Fibroblast of lung (primary cell): ENCODE results near the gene DPP6. TPM values are rescaled to one million over a fixed set of nuclear protein-coding genes. Genes with fewer than 3 reads are reported as not detected.

Source experiments
- DNase-seq, 2 donors: peaks; one replicate each; pipeline versions ENCODE4 v3.0.0 to v3.0.0-alpha.2; 2010; ENCODE audit warnings: low read depth in 2 of 2
- H2AFZ ChIP-seq: 2 replicates; pipeline ENCODE4 v1.5.1; 2012; ENCODE audit warnings: low read length, control low read depth, inconsistent platforms
- H3K27ac ChIP-seq: 2 replicates; pipeline ENCODE4 v1.5.1; 2011; ENCODE audit warnings: low read length, control low read depth; ENCODE audit not compliant: insufficient read depth
- H3K27me3 ChIP-seq: 2 replicates; pipeline ENCODE4 v1.5.1; 2011; ENCODE audit warnings: mild to moderate bottlenecking, low read length; ENCODE audit not compliant: control insufficient read depth, insufficient read depth
- H3K36me3 ChIP-seq: 2 replicates; pipeline ENCODE4 v1.5.1; 2011; ENCODE audit warnings: low read length; ENCODE audit not compliant: control insufficient read depth, insufficient read depth
- H3K4me1 ChIP-seq: 2 replicates; pipeline ENCODE4 v1.5.1; 2011; ENCODE audit warnings: low read length; ENCODE audit not compliant: control insufficient read depth, insufficient read depth; ENCODE audit errors: extremely low read depth
- H3K4me2 ChIP-seq: 2 replicates; pipeline ENCODE4 v1.5.1; 2011; ENCODE audit warnings: low read length, control low read depth; ENCODE audit not compliant: insufficient read depth; ENCODE audit errors: extremely low read depth
- H3K4me3 ChIP-seq, 4 experiments: fragments of 200-600 bp in 1 of 4; sonication (generic) in 1 of 4; replicated peaks in 1 of 4; 2 replicates each; pipeline ENCODE4 v1.5.1; 2011 to 2016; ENCODE audit warnings: low read length in 4 of 4, low read depth in 3 of 4, mild to moderate bottlenecking in 3 of 4, control low read depth in 2 of 4, inconsistent platforms in 1 of 4, mixed read lengths in 1 of 4; ENCODE audit not compliant: insufficient read depth in 1 of 4; ENCODE audit errors: control extremely low read depth in 1 of 4
- H3K79me2 ChIP-seq: 2 replicates; pipeline ENCODE4 v1.5.1; 2012; ENCODE audit warnings: mild to moderate bottlenecking, low read length, inconsistent platforms; ENCODE audit not compliant: control insufficient read depth, insufficient read depth
- H3K9ac ChIP-seq: 2 replicates; pipeline ENCODE4 v1.5.1; 2011; ENCODE audit warnings: mild to moderate bottlenecking, low read length, control low read depth; ENCODE audit not compliant: insufficient read depth
- H3K9me3 ChIP-seq: 2 replicates; pipeline ENCODE4 v1.5.1; 2012; ENCODE audit warnings: low read depth, low read length; ENCODE audit not compliant: control insufficient read depth, insufficient read depth
- H4K20me1 ChIP-seq: 2 replicates; pipeline ENCODE4 v1.5.1; 2011; ENCODE audit warnings: low read length; ENCODE audit not compliant: control insufficient read depth, insufficient read depth; ENCODE audit errors: extremely low read depth
- CTCF ChIP-seq, 2 donors: IDR thresholded peaks in 1 of 2; conservative IDR thresholded peaks in 1 of 2; 1 replicate in 1 of 2; 2 replicates in 1 of 2; pipeline ENCODE4 v1.5.1; 2011 to 2012; ENCODE audit warnings: low read length in 2 of 2, control low read depth in 1 of 2, inconsistent platforms in 1 of 2, low read depth in 1 of 2, mild to moderate bottlenecking in 1 of 2
- EZH2 ChIP-seq: IDR thresholded peaks from 2 replicates; pipeline ENCODE4 v1.5.1; 2012; ENCODE audit warnings: low read length, control low read depth, mild to moderate bottlenecking; ENCODE audit errors: missing control alignments
- polyA plus RNA-seq, 2 donors: library from polyadenylated mRNA; depleted of rRNA in 1 of 2; stranded (reverse) in 1 of 2; unstranded in 1 of 2; fragments of >200 nt; gene quantifications; 2 replicates each; pipeline ENCODE4 v1.2.1, GENCODE V29; 2011 to 2012; ENCODE audit warnings: missing spikeins in 1 of 2
- total RNA-seq: library from RNA; depleted of rRNA; stranded (reverse); fragments of >200 nt; gene quantifications from 2 replicates; pipeline ENCODE4 v1.2.1, GENCODE V29; 2014

The DPP6 gene
- total and polyA plus RNA-seq, 2 donors (not counting 1 experiment from before 2014, with no cell fraction given) = not detected

DNA sequence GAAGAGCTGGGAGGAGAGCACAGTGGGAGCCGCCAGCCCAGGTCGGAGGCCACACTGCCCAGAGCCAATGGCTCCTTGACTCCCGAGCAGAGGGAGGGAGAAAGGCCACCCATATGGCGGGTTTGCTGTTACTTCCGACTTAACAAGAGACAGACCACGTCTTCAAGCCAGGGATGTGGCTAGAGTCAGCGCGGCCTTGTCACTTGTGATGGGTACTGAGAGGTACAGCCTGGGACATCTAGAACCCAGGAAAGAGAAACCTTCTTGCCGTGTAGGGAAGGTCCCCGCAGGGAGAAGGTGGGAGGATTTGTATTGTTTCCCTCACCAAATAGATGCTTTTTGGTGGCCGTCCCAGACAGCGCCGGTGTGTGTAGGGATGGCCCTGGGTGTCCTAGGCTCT lies 823.1 kb downstream of the DPP6 start:
- no peak overlapping the region for H3K4me2 ChIP-seq
- H3K36me3 ChIP-seq = no peaks in the 10 kb centered on the region
- H3K27ac ChIP-seq = no peak overlapping the region
- no peak overlapping the region for H3K9ac ChIP-seq
- no peak overlapping the region for H2AFZ ChIP-seq
- H3K4me3 ChIP-seq = no peak overlapping the region
- H3K79me2 ChIP-seq = no peaks in the 10 kb centered on the region
- peaks cover 3% of the 10 kb centered on the region for H3K9me3 ChIP-seq
- DNase-seq = no peak
- no peaks in the 10 kb centered on the region for H4K20me1 ChIP-seq
- TF ChIP-seq EZH2 (no peak), CTCF (conservative IDR thresholded peaks at IDR 0.05 in 1 of 2, IDR thresholded peaks at IDR 0.05 in 1 of 2; ENCODE audit: low read depth in 1 of 2, low read length in 2 of 2) (no peak)
- no peaks in the 10 kb centered on the region for H3K27me3 ChIP-seq
- no peaks in the 10 kb centered on the region for H3K4me1 ChIP-seq

DNA sequence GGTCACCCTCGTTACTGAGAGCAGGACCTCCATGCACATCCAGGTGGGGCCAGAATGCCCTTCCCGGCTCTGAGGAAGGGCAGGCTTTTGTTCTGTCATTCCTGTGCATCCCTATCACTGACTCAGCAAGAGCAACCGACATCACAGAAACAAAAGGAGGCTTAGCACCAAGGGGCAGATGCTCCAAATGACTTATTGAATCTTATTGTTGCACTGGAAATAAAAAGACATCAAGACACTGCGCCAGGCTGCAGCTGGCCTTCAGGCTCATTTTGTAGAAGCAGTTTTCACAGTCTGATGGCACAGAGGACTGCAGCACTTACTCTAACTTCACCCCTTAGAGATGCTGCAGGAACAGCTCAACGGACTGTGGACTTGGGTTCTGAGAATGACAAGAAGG lies 824.3 kb downstream of the DPP6 start:
- Histone ChIP-seq H3K4me1 (no peaks in the 10 kb centered on the region), H3K27me3 (no peaks in the 10 kb centered on the region), H2AFZ (no peak overlapping the region), H3K4me3 (no peak overlapping the region), H3K9me3 (peaks cover 3% of the 10 kb centered on the region), H3K36me3 (no peaks in the 10 kb centered on the region), H4K20me1 (no peaks in the 10 kb centered on the region), H3K79me2 (no peaks in the 10 kb centered on the region), H3K4me2 (no peak overlapping the region), H3K27ac (no peak overlapping the region), H3K9ac (no peak overlapping the region)
- no peak for DNase-seq
- TF ChIP-seq CTCF (conservative IDR thresholded peaks at IDR 0.05 in 1 of 2, IDR thresholded peaks at IDR 0.05 in 1 of 2; ENCODE audit: low read depth in 1 of 2, low read length in 2 of 2) (no peak), EZH2 (no peak)

GRCh38 chr7:154877031-154877430 lies 824.8 kb downstream of the DPP6 start:
- H3K4me1 ChIP-seq = no peaks in the 10 kb centered on the region
- no peaks in the 10 kb centered on the region for H3K27me3 ChIP-seq
- TF ChIP-seq EZH2 (no peak), CTCF (conservative IDR thresholded peaks at IDR 0.05 in 1 of 2, IDR thresholded peaks at IDR 0.05 in 1 of 2; ENCODE audit: low read depth in 1 of 2, low read length in 2 of 2) (no peak)
- no peaks in the 10 kb centered on the region for H4K20me1 ChIP-seq
- H3K79me2 ChIP-seq = no peaks in the 10 kb centered on the region
- peaks cover 3% of the 10 kb centered on the region for H3K9me3 ChIP-seq
- DNase-seq = no peak
- H3K27ac ChIP-seq = no peak overlapping the region
- H2AFZ ChIP-seq = no peak overlapping the region
- H3K9ac ChIP-seq = no peak overlapping the region
- H3K4me3 ChIP-seq = no peak overlapping the region
- no peak overlapping the region for H3K4me2 ChIP-seq
- no peaks in the 10 kb centered on the region for H3K36me3 ChIP-seq
